ENCODE results near the gene WBP4.
"Not testable (repeated sequence)": the region's sequence is repeated elsewhere in the genome, so short reads cannot be mapped to it uniquely, and the experiment has no call there.

WBP4 gene

GRCh38 chr13:41079725-41080124 lies 18.4 kb downstream of the WBP4 start:
- DNase-seq (ENCODE audit: low spot score) = no peak

GRCh38 chr13:41085961-41086585 lies 24.8 kb downstream of the WBP4 start:
- DNase-seq (ENCODE audit: low spot score) = no peak

- DNase-seq (ENCODE audit: low spot score) = not testable (repeated sequence)
Measured at GRCh38 chr13:41095681-41096080, 34.4 kb downstream of the WBP4 start.

- no peak for DNase-seq (ENCODE audit: low spot score)
Measured at GRCh38 chr13:41098761-41099160, 37.5 kb downstream of the WBP4 start.

- no peak for DNase-seq (ENCODE audit: low spot score)
Measured at GRCh38 chr13:41099986-41100385, 38.7 kb downstream of the WBP4 start.

- DNase-seq (ENCODE audit: low spot score) = no peak
Measured at GRCh38 chr13:41107104-41107571, 45.8 kb downstream of the WBP4 start.

- DNase-seq (ENCODE audit: low spot score) = no peak
Measured at GRCh38 chr13:41107584-41108014, 46.3 kb downstream of the WBP4 start.

- DNase-seq (ENCODE audit: low spot score) = no peak
Measured at GRCh38 chr13:41111454-41111853, 50.1 kb downstream of the WBP4 start.

- DNase-seq (ENCODE audit: low spot score) = no peak
Measured at GRCh38 chr13:41117869-41118268, 56.6 kb downstream of the WBP4 start.

GRCh38 chr13:41122838-41123237 lies 61.5 kb downstream of the WBP4 start:
- DNase-seq (ENCODE audit: low spot score) = no peak

- DNase-seq (ENCODE audit: low spot score) = no peak
Measured at GRCh38 chr13:41127701-41128100, 66.4 kb downstream of the WBP4 start.

GRCh38 chr13:41130356-41130755 lies 69.0 kb downstream of the WBP4 start:
- no peak for DNase-seq (ENCODE audit: low spot score)

- not testable (repeated sequence) for DNase-seq (ENCODE audit: low spot score)
Measured at GRCh38 chr13:41131189-41131588, 69.9 kb downstream of the WBP4 start.

- DNase-seq (ENCODE audit: low spot score) = not testable (repeated sequence)
Measured at GRCh38 chr13:41131660-41132511, 70.6 kb downstream of the WBP4 start.

GRCh38 chr13:41132512-41133152 lies 71.3 kb downstream of the WBP4 start, which contains the start of gene KBTBD6:
Gene KBTBD6 (minus strand): TSS chr13:41132802. CDS start chr13:41132511, 291 bp downstream.
- peak; percentile 93 for DNase-seq (ENCODE audit: low spot score)
